GM12878 (cell line): ENCODE results near the gene ROR2. TPM values are rescaled to one million over a fixed set of nuclear protein-coding genes. Genes with fewer than 3 reads are reported as not detected.

ENCODE experiments used
- ATAC-seq: fragments of 200-7000 bp; cut with Tn5 transposase; 3 replicates; pipeline ENCODE4 v1.9.1; 2020; ENCODE audit warnings: mild to moderate bottlenecking, moderate library complexity
- BruUV-seq: library from RNA; stranded (reverse); fragments of 400-500 nt; replicated peaks from 2 replicates; lab custom pipeline; 2021; lab: Mats Ljungman, UMichigan
- CTCF ChIA-PET: fragments of 300-600 bp; sonication (Branson Sonifier 250); formaldehyde crosslinking; extraction: SDS; loops from one replicate; lab custom pipeline; 2021; ENCODE audit warnings: inconsistent platforms; lab: Yijun Ruan, JAX
- POLR2A ChIA-PET: fragments of 350-600 bp; formaldehyde crosslinking; extraction: SDS; loops from one replicate; lab custom pipeline; 2021; ENCODE audit warnings: inconsistent platforms; lab: Charles Lee
- RAD21 ChIA-PET: fragments of 300-600 bp; sonication (Branson Sonifier 250); formaldehyde crosslinking; loops from one replicate; lab custom pipeline; 2023; ENCODE audit warnings: antibody characterized with exemption; ENCODE audit not compliant: unreplicated experiment; lab: Charles Lee
- SMC1A ChIA-PET: fragments of 300-600 bp; sonication (Branson Sonifier 250); formaldehyde crosslinking; loops from one replicate; lab custom pipeline; 2023; ENCODE audit not compliant: unreplicated experiment, uncharacterized antibody; lab: Charles Lee
- DNase-seq: peaks from one replicate; pipeline ENCODE4 v3.0.0-alpha.2; 2011; ENCODE audit warnings: low read depth, low spot score
- FAIRE-seq: peaks from 3 replicates; lab custom pipeline; 2011; peaks lifted over from hg19 to GRCh38; lab: Jason Lieb, UNC
- H2AFZ ChIP-seq: 2 replicates; pipeline ENCODE4 v1.6.0; 2011; ENCODE audit warnings: low read depth, low read length, control low read depth; ENCODE audit not compliant: control insufficient read depth
- H3K27ac ChIP-seq: 2 replicates; pipeline ENCODE4 v1.5.1; 2011; ENCODE audit warnings: control low read depth; ENCODE audit not compliant: control insufficient read depth, insufficient read depth
- H3K27me3 ChIP-seq, 2 experiments: replicated peaks in 1 of 2; 2 replicates each; pipeline versions ENCODE4 v1.6.0 to v1.6.1; 2011; ENCODE audit warnings: low read length in 1 of 2; ENCODE audit not compliant: control insufficient read depth in 2 of 2, insufficient read depth in 2 of 2
- H3K36me3 ChIP-seq, 2 experiments: 2 replicates each; pipeline ENCODE4 v1.5.1; 2011; ENCODE audit warnings: low read length in 1 of 2; ENCODE audit not compliant: control insufficient read depth in 2 of 2, insufficient read depth in 2 of 2
- H3K4me1 ChIP-seq: 2 replicates; pipeline ENCODE4 v1.6.1; 2011; ENCODE audit warnings: mild to moderate bottlenecking, low read length, moderate library complexity, mixed read lengths; ENCODE audit not compliant: control insufficient read depth, insufficient read depth
- H3K4me2 ChIP-seq: 2 replicates; pipeline ENCODE4 v1.6.0; 2011; ENCODE audit warnings: control low read depth; ENCODE audit not compliant: control insufficient read depth, insufficient read depth
- H3K4me3 ChIP-seq: fragments of 200-600 bp; sonication (generic); 2 replicates; pipeline ENCODE4 v1.5.1; 2016
- H3K79me2 ChIP-seq: 2 replicates; pipeline ENCODE4 v1.6.0; 2011; ENCODE audit warnings: low read length; ENCODE audit not compliant: control insufficient read depth, insufficient read depth
- H3K9ac ChIP-seq: 2 replicates; pipeline ENCODE4 v1.8.0; 2011; ENCODE audit warnings: low read length, control low read depth, mixed read lengths; ENCODE audit not compliant: control insufficient read depth, insufficient read depth
- H3K9me3 ChIP-seq: replicated peaks from 3 replicates; pipeline ENCODE4 v1.5.1; 2011; ENCODE audit warnings: mild to moderate bottlenecking, low read length; ENCODE audit not compliant: control insufficient read depth, insufficient read depth
- H4K20me1 ChIP-seq: 2 replicates; pipeline ENCODE4 v1.6.0; 2011; ENCODE audit not compliant: control insufficient read depth, insufficient read depth
- BACH1 ChIP-seq: fragments of 450-650 bp; IDR thresholded peaks from 2 replicates; pipeline ENCODE4 v1.6.1; 2017; ENCODE audit warnings: mild to moderate bottlenecking, borderline replicate concordance
- ESRRA ChIP-seq: IDR thresholded peaks from 2 replicates; pipeline ENCODE4 v1.6.1; 2012; ENCODE audit warnings: mild to moderate bottlenecking, low read length, improper control_type of control experiment
- FOS ChIP-seq: IDR thresholded peaks from 3 replicates; pipeline ENCODE4 v1.6.1; 2011; ENCODE audit warnings: borderline replicate concordance; ENCODE audit not compliant: insufficient read length; ENCODE audit errors: extremely low read depth
- HDAC2 ChIP-seq: fragments of 200-600 bp; sonication (generic); IDR thresholded peaks from 2 replicates; pipeline ENCODE4 v1.6.1; 2017
- HDGF ChIP-seq: fragments of 450-650 bp; IDR thresholded peaks from 2 replicates; pipeline ENCODE4 v1.6.1; 2016; ENCODE audit warnings: antibody characterized with exemption
- MEF2A ChIP-seq: IDR thresholded peaks from 2 replicates; pipeline ENCODE4 v1.6.1; 2011; ENCODE audit warnings: low read depth, mild to moderate bottlenecking, low read length, moderate library complexity; ENCODE audit not compliant: insufficient read depth
- NRF1 ChIP-seq: conservative IDR thresholded peaks from 2 replicates; pipeline ENCODE4 v1.6.1; 2011; ENCODE audit warnings: mild to moderate bottlenecking, low read depth, low read length, improper control_type of control experiment
- RBBP5 ChIP-seq: fragments of 200-600 bp; sonication (generic); conservative IDR thresholded peaks from 2 replicates; pipeline ENCODE4 v1.6.1; 2016
- SRF ChIP-seq, 2 experiments: IDR thresholded peaks; 2 replicates each; pipeline ENCODE4 v1.6.1; 2011; ENCODE audit warnings: low read depth in 2 of 2, low read length in 2 of 2, mild to moderate bottlenecking in 1 of 2, moderate library complexity in 1 of 2
- ZNF24 ChIP-seq: fragments of 450-650 bp; IDR thresholded peaks from 2 replicates; pipeline ENCODE4 v1.6.1; 2017; ENCODE audit warnings: antibody characterized with exemption, mild to moderate bottlenecking
- WGBS: methylation state at CpG from one replicate; pipeline ENCODE4 v1.1.6; 2016; ENCODE audit warnings: low lambda C conversion rate; ENCODE audit not compliant: insufficient replicate concordance, insufficient coverage; ENCODE audit errors: missing lambda C conversion rate; 5-methylcytosine and 5-hydroxymethylcytosine counted together
- in situ Hi-C: fragments of 300-500 bp; cut with MboI; formaldehyde crosslinking; loops from 9 replicates; pipeline ENCODE4 v1.14.3; 2018; ENCODE audit warnings: mixed read lengths
- intact Hi-C: fragments of 100-400 bp; cut with micrococcal nuclease; formaldehyde crosslinking; loops from one replicate; pipeline ENCODE4 v1.14.2; 2022; ENCODE audit not compliant: unreplicated experiment
- polyA plus RNA-seq, 11 experiments: library from polyadenylated mRNA; depleted of rRNA in 4 of 11; unstranded in 6 of 11; stranded (reverse) in 5 of 11; fragments of >200 nt; fragmentation: Nextera tagmentation in 4 of 11; fragmentation: Illumina TruSeq in 1 of 11; extraction: Ambion mirVana in 4 of 11; extraction: Trizol in 1 of 11; gene quantifications; 1 replicate in 1 of 11; 2 replicates in 10 of 11; pipeline versions ENCODE4 v1.2.1 to v1.2.3, GENCODE V29; 2011 to 2016; ENCODE audit warnings: inconsistent platforms in 2 of 11, missing spikeins in 2 of 11, low read depth in 1 of 11
- total RNA-seq, 4 experiments: library from RNA; depleted of rRNA in 3 of 4; stranded (reverse); fragments of >200 nt in 3 of 4; fragmentation: Illumina TruSeq in 1 of 4; extraction: Trizol in 1 of 4; gene quantifications; 2 replicates each; pipeline versions ENCODE4 v1.2.1 to v1.2.3, GENCODE V29; 2013 to 2021
- TF ChIP-seq, protein P1 (sequence below): IDR thresholded peaks from 2 replicates; pipeline ENCODE4 v1.6.1; 2011; ENCODE audit warnings: mild to moderate bottlenecking, low read depth, low read length, moderate library complexity; ENCODE audit not compliant: insufficient replicate concordance
- TF ChIP-seq, protein P2 (sequence below): fragments of 450-650 bp; IDR thresholded peaks from 2 replicates; pipeline ENCODE4 v1.6.1; 2014; ENCODE audit warnings: mild to moderate bottlenecking

ROR2 gene
- total and polyA plus RNA-seq, 10 of the 15 experiments (the other 5 are each of a cell fraction or from before 2014, with no cell fraction given) = 0.03 to 0.05 TPM; not detected in 8

DNA sequence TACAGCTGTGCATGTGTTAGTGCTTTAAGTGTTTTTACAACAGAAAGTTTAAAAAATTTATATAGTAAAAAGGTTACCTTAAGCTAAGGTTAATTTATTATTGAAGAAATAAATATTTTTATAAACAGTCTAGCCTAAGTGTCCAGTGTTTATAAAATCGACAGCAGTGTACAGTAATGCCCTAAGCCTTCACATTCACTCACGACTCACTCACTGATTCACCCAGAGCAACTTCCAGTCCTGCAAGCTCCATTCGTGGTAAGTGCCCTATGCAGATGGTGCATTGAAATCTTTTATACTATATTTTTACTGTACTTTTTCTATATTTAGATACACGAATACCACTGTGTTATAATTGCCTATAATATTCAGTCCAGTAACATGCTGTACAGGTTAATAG lies 159.1 kb downstream of the ROR2 start (continued):
- TF ChIP-seq HDAC2 = no peak

DNA sequence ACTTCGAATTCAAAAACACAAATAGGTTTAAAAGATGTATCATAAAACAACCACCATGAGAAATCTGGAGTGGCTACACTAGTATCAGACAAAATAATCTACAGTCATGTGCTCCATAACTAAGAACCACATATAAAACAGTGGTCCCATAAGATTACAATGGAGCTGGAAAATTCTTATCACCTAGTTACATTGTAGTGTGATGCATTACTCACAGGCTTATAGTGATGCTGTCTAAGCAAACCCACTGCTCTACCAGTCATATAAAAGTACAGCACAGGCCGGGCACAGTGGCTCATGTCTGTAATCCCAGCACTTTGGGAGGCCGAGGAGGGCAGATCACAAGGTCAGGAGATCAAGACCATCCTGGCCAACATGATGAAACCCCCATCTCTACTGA lies 160.1 kb downstream of the ROR2 start:
- WGBS = 7% methylated on average over 3 of the region's 3 CpGs
- CTCF ChIA-PET = interaction anchor here (0.7 kb wide), 1 partner anchor 144 kb away, joined by 3 read pairs; no protein-coding TSS in a partner anchor
- SMC1A ChIA-PET = interaction anchor here (0.6 kb wide), 1 partner anchor 872 kb away, joined by 3 read pairs; no protein-coding TSS in a partner anchor

More for the DNA sequence above, 160.1 kb downstream of the ROR2 start:
- POLR2A ChIA-PET = no interaction called here
- ATAC-seq = no peak
- in situ Hi-C loops = no loop called here
- H3K4me1 ChIP-seq = no peaks in the 10 kb centered on the region
- H2AFZ ChIP-seq = no peak overlapping the region
- BruUV-seq = no TSS peak
- no peaks in the 10 kb centered on the region for H3K36me3 ChIP-seq
- no peaks in the 10 kb centered on the region for H4K20me1 ChIP-seq
- H3K9me3 ChIP-seq = no peaks in the 10 kb centered on the region
- no peak overlapping the region for H3K4me2 ChIP-seq
- no peak for DNase-seq
- H3K9ac ChIP-seq = no peak overlapping the region
- H3K27ac ChIP-seq = no peak overlapping the region
- no peak for TF ChIP-seq FOS
- TF ChIP-seq RBBP5 = no peak
- TF ChIP-seq, protein P1, sequence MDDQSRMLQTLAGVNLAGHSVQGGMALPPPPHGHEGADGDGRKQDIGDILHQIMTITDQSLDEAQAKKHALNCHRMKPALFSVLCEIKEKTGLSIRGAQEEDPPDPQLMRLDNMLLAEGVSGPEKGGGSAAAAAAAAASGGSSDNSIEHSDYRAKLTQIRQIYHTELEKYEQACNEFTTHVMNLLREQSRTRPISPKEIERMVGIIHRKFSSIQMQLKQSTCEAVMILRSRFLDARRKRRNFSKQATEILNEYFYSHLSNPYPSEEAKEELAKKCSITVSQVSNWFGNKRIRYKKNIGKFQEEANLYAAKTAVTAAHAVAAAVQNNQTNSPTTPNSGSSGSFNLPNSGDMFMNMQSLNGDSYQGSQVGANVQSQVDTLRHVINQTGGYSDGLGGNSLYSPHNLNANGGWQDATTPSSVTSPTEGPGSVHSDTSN = no peak
- TF ChIP-seq NRF1 = no peak
- TF ChIP-seq HDGF = no peak
- TF ChIP-seq BACH1 = no peak
- TF ChIP-seq SRF (IDR thresholded peaks at IDR 0.05; ENCODE audit: low read depth in 2 of 2, low read length in 2 of 2) = no peak
- TF ChIP-seq, protein P2, sequence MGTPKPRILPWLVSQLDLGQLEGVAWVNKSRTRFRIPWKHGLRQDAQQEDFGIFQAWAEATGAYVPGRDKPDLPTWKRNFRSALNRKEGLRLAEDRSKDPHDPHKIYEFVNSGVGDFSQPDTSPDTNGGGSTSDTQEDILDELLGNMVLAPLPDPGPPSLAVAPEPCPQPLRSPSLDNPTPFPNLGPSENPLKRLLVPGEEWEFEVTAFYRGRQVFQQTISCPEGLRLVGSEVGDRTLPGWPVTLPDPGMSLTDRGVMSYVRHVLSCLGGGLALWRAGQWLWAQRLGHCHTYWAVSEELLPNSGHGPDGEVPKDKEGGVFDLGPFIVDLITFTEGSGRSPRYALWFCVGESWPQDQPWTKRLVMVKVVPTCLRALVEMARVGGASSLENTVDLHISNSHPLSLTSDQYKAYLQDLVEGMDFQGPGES = no peak
- TF ChIP-seq MEF2A = no peak
- TF ChIP-seq ESRRA = no peak
- no peak for TF ChIP-seq ZNF24
- intact Hi-C loops = no loop called here
- H3K27me3 ChIP-seq = peaks cover 0 to under 1% of the 10 kb centered on the region in 2 experiments; a peak in 1 of 4 replicates
- no peak for FAIRE-seq
- no peak overlapping the region for H3K4me3 ChIP-seq
- no peaks in the 10 kb centered on the region for H3K79me2 ChIP-seq
- RAD21 ChIA-PET = no interaction called here
